HG03045 (cell line): ENCODE measurements around the gene PCBP3.
"Not testable (repeated sequence)": the region's sequence is repeated elsewhere in the genome, so short reads cannot be mapped to it uniquely, and the experiment has no call there.

Experiments used
- ATAC-seq: cut with Tn5 transposase; IDR thresholded peaks from one replicate; pipeline ENCODE4 v1.9.1; 2021; ENCODE audit warnings: mild to moderate bottlenecking, moderate library complexity; ENCODE audit not compliant: unreplicated experiment

PCBP3 gene

GRCh38 chr21:45951676-45952075 lies 308.2 kb downstream of the PCBP3 start:
- no peak for ATAC-seq

- ATAC-seq: not testable (repeated sequence)
These were observed 309.0 kb downstream of the PCBP3 start for GRCh38 chr21:45952527-45952926.

GRCh38 chr21:45952974-45953373 lies 309.4 kb downstream of the PCBP3 start:
- ATAC-seq: no peak

- no peak for ATAC-seq
These were observed 310.7 kb downstream of the PCBP3 start for GRCh38 chr21:45954261-45954660.

DNA sequence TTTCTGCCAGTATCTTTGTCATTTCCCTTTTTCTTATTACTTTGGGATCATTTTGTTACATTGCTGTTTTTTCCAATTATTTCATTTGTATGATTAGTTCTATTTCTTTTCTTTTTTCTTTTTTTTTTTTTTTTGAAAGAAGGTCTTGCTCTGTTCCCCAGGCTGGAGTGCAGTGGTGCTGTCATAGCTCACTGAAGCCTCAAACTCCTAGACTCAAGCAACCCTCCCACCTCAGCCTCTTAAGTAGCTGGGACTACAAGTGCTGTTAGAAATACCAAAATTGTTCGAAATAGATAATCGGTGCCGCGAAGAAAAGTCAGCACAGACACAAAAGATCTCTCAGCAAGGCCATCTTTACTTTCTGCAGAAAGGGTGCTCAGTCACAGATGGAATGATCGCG lies 311.4 kb downstream of the PCBP3 start:
- no peak for ATAC-seq

DNA sequence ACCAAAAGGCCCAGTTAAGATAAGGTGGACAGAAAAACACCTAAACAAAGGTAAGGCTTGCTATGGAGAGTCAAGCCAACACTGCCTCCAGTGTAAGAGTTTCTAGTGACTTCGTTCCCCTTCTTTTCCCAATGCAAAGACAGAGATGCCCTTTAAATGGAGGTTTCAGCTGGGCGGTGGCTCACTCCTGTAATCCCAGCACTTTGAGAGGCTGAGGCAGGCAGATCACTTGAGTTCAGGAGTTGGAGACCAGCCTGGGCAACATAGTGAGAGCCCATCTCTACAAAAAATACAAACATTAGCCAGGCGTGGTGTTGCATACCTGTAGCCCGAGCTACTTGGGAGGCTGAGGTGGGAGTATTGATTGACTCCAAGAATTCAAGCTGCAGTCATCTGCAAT lies 314.0 kb downstream of the PCBP3 start:
- ATAC-seq: no peak

- no peak for ATAC-seq
These were observed 314.6 kb downstream of the PCBP3 start for GRCh38 chr21:45957981-45958600.

DNA sequence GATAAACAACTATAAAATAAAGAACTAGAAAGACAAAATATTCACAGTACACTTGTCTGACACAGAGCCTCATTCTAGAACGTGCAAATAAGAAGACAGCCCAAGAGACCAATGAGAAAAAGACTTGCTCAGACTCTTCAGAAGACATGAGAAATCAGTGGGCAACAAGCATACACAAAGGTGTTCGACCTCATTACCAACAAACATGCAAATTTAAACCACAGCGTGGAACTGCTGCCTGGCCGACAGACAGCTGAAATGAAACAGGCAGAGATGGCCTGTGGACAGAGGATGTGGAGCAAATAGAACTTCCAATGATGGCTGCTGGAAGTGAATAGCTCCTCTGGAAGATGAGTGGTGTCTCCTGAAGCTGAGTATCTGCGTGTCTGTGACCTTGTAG lies 315.7 kb downstream of the PCBP3 start:
- ATAC-seq: no peak

DNA sequence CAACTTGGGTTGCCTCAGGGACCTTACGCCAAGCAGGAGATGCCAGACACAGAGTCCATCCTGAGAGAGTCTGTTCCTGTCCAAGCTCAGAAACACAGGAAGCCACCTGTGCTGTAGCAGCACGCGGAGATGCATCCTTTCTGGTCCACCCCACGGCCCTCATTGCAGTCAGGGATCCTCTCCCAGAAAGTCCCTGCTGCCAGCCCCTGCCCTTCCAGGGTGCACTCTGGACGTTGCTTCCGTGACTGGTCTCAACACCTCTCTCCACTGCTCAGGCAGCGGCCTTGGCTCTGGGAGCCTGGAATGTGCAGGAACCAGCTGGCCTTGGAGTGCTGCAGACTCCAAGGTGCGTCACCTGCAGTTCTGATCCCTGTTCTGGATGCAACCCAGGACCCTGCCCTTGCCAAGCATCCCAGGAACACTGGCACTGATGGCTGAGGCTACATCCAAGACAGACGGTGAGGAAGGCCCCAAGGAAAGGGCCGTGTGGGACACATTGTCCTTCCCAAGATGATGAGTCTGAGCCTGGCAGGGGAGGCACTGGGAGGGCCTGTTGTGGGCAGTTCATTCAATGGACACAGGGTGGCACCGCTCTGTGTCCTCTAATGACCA lies 316.4 kb downstream of the PCBP3 start:
- no peak for ATAC-seq

GRCh38 chr21:45961408-45961807 lies 317.9 kb downstream of the PCBP3 start:
- not testable (repeated sequence) for ATAC-seq

- no peak for ATAC-seq
These were observed 319.2 kb downstream of the PCBP3 start for GRCh38 chr21:45962531-45963231.

GRCh38 chr21:45963232-45963570 lies 319.7 kb downstream of the PCBP3 start:
- ATAC-seq: no peak

DNA sequence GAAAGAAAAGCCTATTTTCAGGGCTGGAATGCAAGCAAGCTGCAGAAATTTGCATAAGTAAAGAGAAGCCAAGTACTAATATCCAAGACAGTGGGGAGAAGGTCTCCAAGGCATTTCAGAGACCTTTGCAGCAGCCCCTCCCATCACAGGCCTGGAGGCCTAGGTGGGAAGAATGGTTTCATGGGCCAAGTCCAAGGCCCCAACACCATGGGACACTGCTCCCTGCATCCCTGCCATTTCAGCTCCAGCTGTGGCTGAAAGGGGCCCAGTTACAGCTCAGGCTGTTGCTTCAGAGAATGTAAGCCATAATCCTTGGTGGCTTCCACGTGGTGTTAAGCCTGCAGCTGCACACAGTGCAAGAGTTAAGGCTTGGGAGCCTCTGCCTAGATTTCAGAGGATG lies 321.1 kb downstream of the PCBP3 start:
- no peak for ATAC-seq

DNA sequence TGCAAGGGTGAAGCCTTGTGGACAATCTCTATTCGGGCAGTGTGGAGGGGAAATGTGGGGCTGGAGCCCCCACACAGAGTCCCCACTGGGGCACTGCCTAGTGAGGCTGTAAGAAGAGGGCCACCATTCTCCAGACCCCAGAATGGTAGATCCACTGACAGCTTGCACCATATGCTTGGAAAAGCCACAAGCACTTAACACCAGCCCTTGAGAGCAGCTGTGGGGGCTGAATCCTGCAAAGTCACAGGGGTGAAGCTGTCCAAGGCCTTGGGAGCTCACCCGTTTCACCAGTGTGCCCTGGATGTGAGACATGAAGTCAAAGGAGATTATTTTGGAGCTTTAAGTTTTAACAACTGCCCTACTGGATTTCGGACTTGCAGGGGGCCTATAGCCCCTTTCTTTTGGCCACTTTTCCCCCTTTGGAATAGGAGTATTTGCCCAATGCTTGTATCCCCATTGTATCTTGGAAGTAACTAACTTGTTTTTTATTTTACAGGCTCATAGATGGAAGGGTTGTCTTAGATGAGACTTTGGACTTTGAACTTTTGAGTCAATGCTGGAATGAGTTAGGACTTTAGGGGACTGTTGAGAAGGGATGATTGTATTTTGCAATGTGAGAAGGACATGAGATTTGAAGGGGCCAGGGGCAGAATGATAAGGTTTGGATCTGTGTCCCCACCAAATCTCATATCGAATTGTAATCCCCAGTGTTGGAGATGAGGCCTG lies 321.7 kb downstream of the PCBP3 start:
- ATAC-seq: no peak

GRCh38 chr21:45966791-45967394 lies 323.4 kb downstream of the PCBP3 start:
- no peak for ATAC-seq

GRCh38 chr21:45969921-45970673 lies 326.6 kb downstream of the PCBP3 start:
- no peak for ATAC-seq

GRCh38 chr21:45970674-45971615 lies 327.4 kb downstream of the PCBP3 start:
- ATAC-seq: no peak

DNA sequence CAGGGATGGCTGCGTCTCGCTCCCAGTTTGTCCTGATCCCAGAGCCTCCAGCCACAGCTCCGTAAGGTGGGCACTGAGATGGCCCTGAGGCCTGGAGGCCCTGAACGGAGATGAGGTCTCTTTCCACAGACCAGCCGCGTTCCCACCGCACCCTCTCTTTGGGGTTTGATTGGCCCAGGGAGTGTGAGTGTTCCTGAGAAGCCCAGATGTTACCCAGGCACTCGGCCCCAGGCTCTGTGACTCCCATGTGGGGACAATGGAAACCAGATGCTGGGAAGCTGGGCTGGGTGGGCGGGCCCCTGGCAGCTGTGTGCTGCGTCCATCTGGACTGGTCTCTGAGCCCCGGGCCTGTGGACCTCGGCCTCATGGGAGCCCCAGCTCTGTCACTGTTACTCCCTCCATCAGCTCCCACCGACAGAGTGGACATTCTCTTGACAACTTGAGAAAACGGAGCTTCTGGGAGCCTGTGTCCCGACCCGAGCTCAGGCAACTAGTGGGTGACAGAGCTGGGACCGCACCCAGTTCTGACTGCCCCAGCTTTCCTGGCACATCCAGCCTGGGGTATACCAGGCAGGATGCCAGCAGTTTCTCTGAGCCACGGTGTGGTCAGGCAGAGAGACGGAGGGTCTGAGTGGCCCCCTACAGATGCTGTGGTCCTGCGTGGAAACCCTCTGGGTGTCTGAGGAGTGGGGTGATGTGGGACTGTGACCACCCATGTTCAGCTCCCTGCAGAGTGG lies 328.3 kb downstream of the PCBP3 start:
- ATAC-seq: no peak

- no peak for ATAC-seq
These were observed 328.8 kb downstream of the PCBP3 start for GRCh38 chr21:45972353-45972715.
